ENCODE measurements around the gene GSTT2. TPM values are rescaled to one million over a fixed set of nuclear protein-coding genes. Genes with fewer than 3 reads are reported as not detected.
"Not testable (repeated sequence)": the region's sequence is repeated elsewhere in the genome, so short reads cannot be mapped to it uniquely, and the experiment has no call there.

GSTT2 gene
- polyA plus RNA-seq (2013, experiment 1 of 2) = 2.2 TPM
- polyA plus RNA-seq (2013, experiment 2 of 2) = 2.8 TPM

GRCh38 chr22:23979557-23980240 lies at the start of gene GSTT2:
TSS of gene GSTT2 (plus strand) at chr22:23980134.
- no CpG with 5 or more reads among the region's 41 CpGs for WGBS
- not testable (repeated sequence) for H3K27me3 ChIP-seq (ENCODE audit: insufficient read depth, low read length); H3K9ac ChIP-seq (ENCODE audit: low read depth, low read length); H3K4me3 ChIP-seq (ENCODE audit: low read length); H3K4me1 ChIP-seq (ENCODE audit: insufficient read depth, low read length); H3K9me3 ChIP-seq (ENCODE audit: insufficient read depth, low read depth, low read length); H3K36me3 ChIP-seq (ENCODE audit: insufficient read depth, low read length); H3K27ac ChIP-seq (ENCODE audit: low read depth, low read length)

- no peaks in the 10 kb centered on the region for H3K27me3 ChIP-seq (ENCODE audit: insufficient read depth, low read length)
- H3K4me1 ChIP-seq (ENCODE audit: insufficient read depth, low read length) = no peaks in the 10 kb centered on the region
- no peak overlapping the region for H3K4me3 ChIP-seq (ENCODE audit: low read length)
- H3K9me3 ChIP-seq (ENCODE audit: insufficient read depth, low read depth, low read length) = no peaks in the 10 kb centered on the region
- 95% methylated on average over 5 of the region's 5 CpGs for WGBS
- H3K27ac ChIP-seq (ENCODE audit: low read depth, low read length) = no peak overlapping the region
- no peak overlapping the region for H3K9ac ChIP-seq (ENCODE audit: low read depth, low read length)
- no peaks in the 10 kb centered on the region for H3K36me3 ChIP-seq (ENCODE audit: insufficient read depth, low read length)
Measured at GRCh38 chr22:23938328-23939016, 41.5 kb upstream of the GSTT2 start.

GRCh38 chr22:23939017-23939357 lies 40.9 kb upstream of the GSTT2 start:
- Histone ChIP-seq H3K36me3 (ENCODE audit: insufficient read depth, low read length) (no peaks in the 10 kb centered on the region), H3K27ac (ENCODE audit: low read depth, low read length) (no peak overlapping the region), H3K9me3 (ENCODE audit: insufficient read depth, low read depth, low read length) (no peaks in the 10 kb centered on the region), H3K4me1 (ENCODE audit: insufficient read depth, low read length) (no peaks in the 10 kb centered on the region), H3K9ac (ENCODE audit: low read depth, low read length) (no peak overlapping the region), H3K4me3 (ENCODE audit: low read length) (no peak overlapping the region), H3K27me3 (ENCODE audit: insufficient read depth, low read length) (no peaks in the 10 kb centered on the region)
- 83% methylated on average over 3 of the region's 3 CpGs for WGBS

DNA sequence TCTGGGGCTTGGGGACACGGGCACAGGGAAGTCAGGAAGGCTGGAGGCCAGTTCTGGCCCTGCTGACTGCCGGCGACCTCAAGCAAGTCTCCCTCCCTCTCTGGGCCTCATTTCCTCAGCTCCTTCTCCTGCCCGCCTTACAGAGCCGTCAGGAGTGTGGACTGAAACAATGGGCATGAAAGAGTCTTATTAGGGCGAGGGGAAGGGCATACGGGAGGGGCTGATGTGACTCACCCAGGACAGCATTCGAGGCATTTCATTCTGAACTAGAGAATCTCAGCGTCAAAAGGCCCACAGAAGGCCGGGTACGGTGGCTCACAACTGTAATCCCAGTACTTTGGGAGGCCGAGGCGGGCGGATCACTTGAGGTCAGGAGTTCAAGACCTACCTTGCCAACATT lies 39.8 kb upstream of the GSTT2 start:
- H3K4me3 ChIP-seq (ENCODE audit: low read length); H3K4me1 ChIP-seq (ENCODE audit: insufficient read depth, low read length); H3K27ac ChIP-seq (ENCODE audit: low read depth, low read length); H3K9me3 ChIP-seq (ENCODE audit: insufficient read depth, low read depth, low read length); H3K9ac ChIP-seq (ENCODE audit: low read depth, low read length); H3K27me3 ChIP-seq (ENCODE audit: insufficient read depth, low read length); H3K36me3 ChIP-seq (ENCODE audit: insufficient read depth, low read length): not testable (repeated sequence)
- WGBS = no CpG with 5 or more reads among the region's 14 CpGs

- not testable (repeated sequence) for H3K36me3 ChIP-seq (ENCODE audit: insufficient read depth, low read length); H3K4me3 ChIP-seq (ENCODE audit: low read length); H3K27ac ChIP-seq (ENCODE audit: low read depth, low read length); H3K9ac ChIP-seq (ENCODE audit: low read depth, low read length); H3K27me3 ChIP-seq (ENCODE audit: insufficient read depth, low read length); H3K9me3 ChIP-seq (ENCODE audit: insufficient read depth, low read depth, low read length); H3K4me1 ChIP-seq (ENCODE audit: insufficient read depth, low read length)
- 85% methylated on average over 1 of the region's 3 CpGs for WGBS
Measured at GRCh38 chr22:23947391-23947790, 32.5 kb upstream of the GSTT2 start.

DNA sequence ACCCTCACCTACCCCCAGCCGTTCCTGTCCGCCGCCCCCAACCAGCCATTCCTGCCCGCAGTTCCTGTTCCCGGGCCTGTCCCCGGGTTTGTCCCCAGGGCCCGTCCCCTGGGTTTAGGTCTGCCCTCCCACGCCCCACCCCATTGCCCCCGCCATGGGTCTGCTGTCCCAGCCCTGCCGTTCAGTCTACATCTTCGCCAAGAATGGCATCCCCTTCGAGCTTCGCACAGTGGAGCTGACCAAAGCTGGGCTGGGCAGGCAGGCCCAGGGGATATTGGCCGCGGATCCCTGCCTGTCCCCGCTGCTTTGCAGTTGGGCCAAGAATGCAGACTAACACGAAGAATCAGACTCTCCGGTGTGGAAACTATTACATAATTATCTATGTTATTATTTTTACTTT lies 30.2 kb upstream of the GSTT2 start:
- H3K27me3 ChIP-seq (ENCODE audit: insufficient read depth, low read length); H3K4me1 ChIP-seq (ENCODE audit: insufficient read depth, low read length); H3K9me3 ChIP-seq (ENCODE audit: insufficient read depth, low read depth, low read length); H3K36me3 ChIP-seq (ENCODE audit: insufficient read depth, low read length); H3K27ac ChIP-seq (ENCODE audit: low read depth, low read length); H3K4me3 ChIP-seq (ENCODE audit: low read length); H3K9ac ChIP-seq (ENCODE audit: low read depth, low read length): not testable (repeated sequence)
- WGBS = 86% methylated on average over 16 of the region's 18 CpGs

DNA sequence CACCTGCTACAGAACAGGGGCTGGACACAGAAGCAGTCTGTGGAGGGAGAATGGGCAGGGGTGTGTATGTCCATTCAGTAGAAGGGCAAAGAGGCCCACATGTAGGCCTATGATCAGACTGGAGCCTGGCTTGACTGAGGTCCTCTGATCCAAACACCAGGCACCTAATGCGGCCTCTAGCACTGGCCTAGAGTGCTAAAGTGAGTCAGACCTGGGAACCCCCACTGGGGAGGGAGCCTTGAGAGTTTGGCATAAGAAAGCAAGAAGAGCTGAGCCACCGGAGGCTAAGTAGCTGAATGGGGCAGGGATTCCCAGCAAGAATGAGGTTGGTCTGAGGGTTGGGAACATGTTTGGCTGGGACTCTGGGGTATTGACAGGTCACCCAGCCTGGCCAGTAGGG lies 28.6 kb upstream of the GSTT2 start:
- not testable (repeated sequence) for H3K4me3 ChIP-seq (ENCODE audit: low read length); H3K9me3 ChIP-seq (ENCODE audit: insufficient read depth, low read depth, low read length); H3K27ac ChIP-seq (ENCODE audit: low read depth, low read length); H3K9ac ChIP-seq (ENCODE audit: low read depth, low read length); H3K27me3 ChIP-seq (ENCODE audit: insufficient read depth, low read length); H3K36me3 ChIP-seq (ENCODE audit: insufficient read depth, low read length)
- peaks cover 12% of the 10 kb centered on the region for H3K4me1 ChIP-seq (ENCODE audit: insufficient read depth, low read length)
- WGBS = 45% methylated on average over 2 of the region's 2 CpGs

DNA sequence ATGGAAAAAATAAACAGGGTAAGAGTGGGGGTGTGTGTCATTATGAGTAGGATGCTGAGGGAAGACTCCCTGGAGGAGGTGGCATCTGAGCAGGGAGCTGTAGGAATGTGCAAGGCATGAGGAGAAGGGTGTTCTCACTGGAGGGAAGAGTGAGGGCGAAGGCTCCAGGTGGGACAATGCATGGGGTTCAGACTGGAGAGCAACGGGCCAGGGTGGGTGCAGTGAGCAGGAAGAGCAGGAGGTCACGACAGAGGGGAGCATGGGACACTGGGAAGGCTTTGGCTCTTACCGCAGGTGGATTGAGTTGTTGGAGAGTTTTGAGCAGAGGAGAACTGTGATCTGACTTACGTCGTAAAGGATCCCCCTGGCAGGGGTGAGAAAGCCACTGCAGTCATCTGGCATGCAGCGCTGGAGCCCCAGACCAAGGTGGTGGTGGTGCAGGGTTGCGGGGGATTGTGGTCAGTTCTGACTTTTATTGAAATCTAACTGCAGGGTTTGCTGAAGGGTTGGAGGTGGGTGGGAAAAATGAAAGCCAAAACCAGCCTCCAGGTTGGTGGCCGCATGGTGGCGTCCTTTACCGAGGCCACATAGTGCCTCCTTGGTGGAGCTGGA lies 27.0 kb upstream of the GSTT2 start:
- not testable (repeated sequence) for H3K9ac ChIP-seq (ENCODE audit: low read depth, low read length); H3K4me3 ChIP-seq (ENCODE audit: low read length); H3K9me3 ChIP-seq (ENCODE audit: insufficient read depth, low read depth, low read length); H3K27me3 ChIP-seq (ENCODE audit: insufficient read depth, low read length); H3K27ac ChIP-seq (ENCODE audit: low read depth, low read length); H3K36me3 ChIP-seq (ENCODE audit: insufficient read depth, low read length)
- H3K4me1 ChIP-seq (ENCODE audit: insufficient read depth, low read length) = peaks cover 12% of the 10 kb centered on the region
- 76% methylated on average over 10 of the region's 11 CpGs for WGBS

DNA sequence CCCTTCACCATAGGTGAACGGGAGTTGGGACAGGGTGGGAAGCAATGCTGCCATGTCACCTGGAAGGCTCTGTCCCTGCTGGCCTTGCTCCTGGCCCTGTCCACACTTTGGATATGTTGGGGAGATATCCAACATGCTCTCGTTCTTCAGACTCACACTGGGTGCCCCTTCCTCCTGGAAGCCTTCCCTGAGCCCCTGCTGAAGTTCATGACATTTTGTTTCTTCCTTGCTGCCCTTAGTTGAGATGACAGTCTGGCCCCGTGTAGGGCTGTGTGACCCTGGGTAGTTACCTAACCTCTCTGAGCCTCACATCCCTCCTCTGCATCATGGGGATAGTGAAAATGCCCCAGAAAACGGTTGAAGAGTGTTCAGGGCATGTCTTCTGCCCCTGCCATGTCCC lies 26.4 kb upstream of the GSTT2 start:
- not testable (repeated sequence) for H3K27me3 ChIP-seq (ENCODE audit: insufficient read depth, low read length); H3K36me3 ChIP-seq (ENCODE audit: insufficient read depth, low read length); H3K27ac ChIP-seq (ENCODE audit: low read depth, low read length); H3K9me3 ChIP-seq (ENCODE audit: insufficient read depth, low read depth, low read length); H3K9ac ChIP-seq (ENCODE audit: low read depth, low read length); H3K4me3 ChIP-seq (ENCODE audit: low read length)
- WGBS = 83% methylated on average over 4 of the region's 4 CpGs
- H3K4me1 ChIP-seq (ENCODE audit: insufficient read depth, low read length) = peaks cover 12% of the 10 kb centered on the region

GRCh38 chr22:23954193-23954990 lies 25.5 kb upstream of the GSTT2 start:
- not testable (repeated sequence) for H3K9ac ChIP-seq (ENCODE audit: low read depth, low read length); H3K27me3 ChIP-seq (ENCODE audit: insufficient read depth, low read length); H3K9me3 ChIP-seq (ENCODE audit: insufficient read depth, low read depth, low read length); H3K36me3 ChIP-seq (ENCODE audit: insufficient read depth, low read length); H3K4me3 ChIP-seq (ENCODE audit: low read length); H3K27ac ChIP-seq (ENCODE audit: low read depth, low read length)
- H3K4me1 ChIP-seq (ENCODE audit: insufficient read depth, low read length) = peaks cover 12% of the 10 kb centered on the region
- WGBS = 82% methylated on average over 8 of the region's 8 CpGs

DNA sequence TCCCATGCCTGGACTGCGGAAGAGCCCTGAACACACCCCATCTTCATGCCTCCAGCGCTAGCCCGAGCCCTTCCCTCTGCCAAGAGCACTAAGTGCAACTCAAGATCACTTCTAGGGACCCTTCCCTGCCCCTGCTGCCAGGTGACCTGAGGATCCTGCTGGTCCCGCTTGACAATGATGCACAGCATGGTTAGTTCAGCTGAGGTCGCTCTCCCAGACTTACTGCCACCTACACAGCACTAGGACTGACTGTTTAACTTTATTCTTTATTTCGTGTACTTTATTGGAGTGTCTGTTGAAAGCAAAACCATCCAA lies 25.0 kb upstream of the GSTT2 start:
- H3K9me3 ChIP-seq (ENCODE audit: insufficient read depth, low read depth, low read length); H3K27ac ChIP-seq (ENCODE audit: low read depth, low read length); H3K27me3 ChIP-seq (ENCODE audit: insufficient read depth, low read length); H3K36me3 ChIP-seq (ENCODE audit: insufficient read depth, low read length); H3K4me3 ChIP-seq (ENCODE audit: low read length); H3K9ac ChIP-seq (ENCODE audit: low read depth, low read length): not testable (repeated sequence)
- WGBS = 68% methylated on average over 5 of the region's 6 CpGs
- peaks cover 12% of the 10 kb centered on the region for H3K4me1 ChIP-seq (ENCODE audit: insufficient read depth, low read length)
